Body of pancreas (tissue), 4 donors: Measurements from ENCODE around the gene SARM1.

Source experiments
- POLR2A ChIP-seq, 3 donors: fragments of 450-650 bp; IDR thresholded peaks; one replicate each; pipeline ENCODE4 v1.6.1; 2016; ENCODE audit warnings: antibody characterized with exemption in 3 of 3, mild to moderate bottlenecking in 2 of 3
- TF ChIP-seq, protein P1 (sequence below), 7 experiments: fragments of 450-650 bp in 4 of 7; fragments of 200-600 bp in 3 of 7; sonication (generic) in 3 of 7; IDR thresholded peaks; one replicate each; pipeline ENCODE4 v1.5.1; 2016 to 2019; ENCODE audit warnings: antibody characterized with exemption in 7 of 7

DNA sequence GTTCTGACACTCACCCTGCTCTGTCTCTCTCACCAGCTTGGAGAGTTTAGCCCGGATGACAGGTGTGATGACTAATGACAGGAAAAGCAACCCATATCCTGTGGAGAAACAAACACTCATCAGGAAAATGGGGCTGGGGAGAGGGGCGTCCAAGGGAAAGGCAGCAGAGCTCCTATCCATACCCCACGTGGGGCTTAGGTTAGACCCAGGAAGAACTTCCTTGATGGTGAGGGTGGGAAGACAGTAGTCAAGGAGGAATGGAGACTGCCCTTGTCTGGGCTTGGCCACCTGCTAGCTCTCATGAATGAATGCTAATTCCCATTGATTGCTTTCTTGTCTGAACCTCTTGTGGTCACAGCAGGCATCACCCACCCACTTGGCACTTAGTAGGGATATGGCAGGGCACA is 30.7 kb downstream of the SARM1 start:
- TF ChIP-seq, protein P1, sequence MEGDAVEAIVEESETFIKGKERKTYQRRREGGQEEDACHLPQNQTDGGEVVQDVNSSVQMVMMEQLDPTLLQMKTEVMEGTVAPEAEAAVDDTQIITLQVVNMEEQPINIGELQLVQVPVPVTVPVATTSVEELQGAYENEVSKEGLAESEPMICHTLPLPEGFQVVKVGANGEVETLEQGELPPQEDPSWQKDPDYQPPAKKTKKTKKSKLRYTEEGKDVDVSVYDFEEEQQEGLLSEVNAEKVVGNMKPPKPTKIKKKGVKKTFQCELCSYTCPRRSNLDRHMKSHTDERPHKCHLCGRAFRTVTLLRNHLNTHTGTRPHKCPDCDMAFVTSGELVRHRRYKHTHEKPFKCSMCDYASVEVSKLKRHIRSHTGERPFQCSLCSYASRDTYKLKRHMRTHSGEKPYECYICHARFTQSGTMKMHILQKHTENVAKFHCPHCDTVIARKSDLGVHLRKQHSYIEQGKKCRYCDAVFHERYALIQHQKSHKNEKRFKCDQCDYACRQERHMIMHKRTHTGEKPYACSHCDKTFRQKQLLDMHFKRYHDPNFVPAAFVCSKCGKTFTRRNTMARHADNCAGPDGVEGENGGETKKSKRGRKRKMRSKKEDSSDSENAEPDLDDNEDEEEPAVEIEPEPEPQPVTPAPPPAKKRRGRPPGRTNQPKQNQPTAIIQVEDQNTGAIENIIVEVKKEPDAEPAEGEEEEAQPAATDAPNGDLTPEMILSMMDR (IDR thresholded peaks at IDR 0.05): no peak
- no peak for TF ChIP-seq POLR2A (IDR thresholded peaks at IDR 0.05)
